Measurements from ENCODE around the gene DLEC1.

DNA sequence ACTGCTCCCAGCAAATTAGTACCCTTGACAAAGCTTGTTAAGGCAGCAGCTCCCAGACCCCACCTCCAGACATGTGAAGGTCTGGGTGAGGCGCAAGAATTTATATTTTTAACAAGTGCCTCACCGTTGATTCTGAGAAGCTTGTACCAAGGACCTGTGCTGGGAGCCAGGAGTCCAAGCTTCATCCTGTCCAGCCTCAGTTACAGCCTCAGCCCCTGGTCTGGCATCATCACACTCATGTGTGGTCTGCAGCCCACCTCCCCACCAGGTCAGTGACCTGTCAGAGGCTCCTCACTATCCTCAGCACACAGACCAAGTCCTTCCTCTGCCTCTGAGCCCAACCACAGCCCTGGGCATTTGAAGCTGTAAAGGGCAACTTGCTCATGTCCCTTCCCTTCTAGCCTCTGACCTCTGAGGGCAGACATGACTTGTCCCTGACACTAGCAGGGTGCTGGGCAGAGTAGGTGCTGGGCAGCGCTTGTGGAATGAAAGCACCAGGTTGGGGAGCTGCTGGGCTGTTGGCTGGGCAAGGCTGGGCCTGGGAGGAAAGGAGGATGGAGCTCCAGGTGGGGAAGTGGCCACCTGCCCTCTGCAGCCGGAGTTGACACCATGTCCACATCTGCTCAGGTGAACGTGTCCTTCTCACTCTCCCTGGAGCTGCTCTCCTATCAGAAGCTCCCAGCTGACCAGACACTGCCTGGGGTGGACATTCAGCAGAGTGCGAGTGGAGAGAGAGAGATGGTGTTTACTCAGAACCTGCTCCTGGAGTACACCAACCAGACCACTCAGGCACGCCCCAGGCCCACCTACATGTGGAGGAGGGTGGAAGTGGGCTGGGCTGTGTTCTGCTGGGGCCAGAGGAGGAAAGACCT lies 81.0 kb downstream of the DLEC1 start:
- TF ChIP-seq CTCF (IDR thresholded peaks at IDR 0.05; ENCODE audit: insufficient read depth, low read length, poor library complexity, severe bottlenecking) (no peak), EZH2phosphoT487 (conservative IDR thresholded peaks at IDR 0.05; ENCODE audit: low read length) (no peak)

Measured in SU-DHL-6 (cell line).